Lower lobe of right lung (tissue), 2 donors: Measurements from ENCODE around the gene SEMA5A. TPM values are rescaled to one million over a fixed set of nuclear protein-coding genes. Genes with fewer than 3 reads are reported as not detected.
A peak's percentile ranks its signal among the peaks of the same experiment; 100 is the strongest.

Experiments used
- ATAC-seq, 2 donors: fragments of 200-7000 bp; cut with Tn5 transposase; one replicate each; pipeline ENCODE4 v1.9.1; 2020 to 2022; ENCODE audit warnings: mild to moderate bottlenecking in 2 of 2, moderate library complexity in 2 of 2
- DNase-seq: peaks from one replicate; pipeline ENCODE4 v3.0.0-alpha.2; 2020
- H3K27ac ChIP-seq: fragments of 200-600 bp; one replicate; pipeline ENCODE4 v1.8.0; 2022
- H3K27me3 ChIP-seq: fragments of 200-600 bp; one replicate; pipeline ENCODE4 v1.8.0; 2022; ENCODE audit warnings: low read depth
- H3K36me3 ChIP-seq: fragments of 200-600 bp; one replicate; pipeline ENCODE4 v1.8.0; 2022; ENCODE audit warnings: mild to moderate bottlenecking
- H3K4me1 ChIP-seq: fragments of 200-600 bp; one replicate; pipeline ENCODE4 v1.8.0; 2022
- H3K4me3 ChIP-seq: fragments of 200-600 bp; one replicate; pipeline ENCODE4 v1.8.0; 2022; ENCODE audit warnings: mild to moderate bottlenecking
- H3K9me3 ChIP-seq: fragments of 200-600 bp; one replicate; pipeline ENCODE4 v1.8.0; 2022
- intact Hi-C: fragments of 100-400 bp; cut with DNase I; formaldehyde crosslinking; loops from one replicate; pipeline ENCODE4 v1.11.0; 2022
- total RNA-seq: library from RNA; stranded (reverse); fragmentation: NEBNext Ultra II Directional; extraction: Animal tissue kit (Norgen Biotek cat#: 25700); gene quantifications from one replicate; pipeline ENCODE4 v1.2.1, GENCODE V29; 2021
- TF ChIP-seq, protein P1 (sequence below): fragments of 200-600 bp; IDR thresholded peaks from one replicate; pipeline ENCODE4 v1.8.0; 2022; ENCODE audit warnings: antibody characterized with exemption, mild to moderate bottlenecking
- donor health status: DM: no; HTN: yes; CAD: no; lungs with severe emphysema.

The SEMA5A gene
- total RNA-seq, 1 donor from 2014 or later: 29.3 TPM

DNA sequence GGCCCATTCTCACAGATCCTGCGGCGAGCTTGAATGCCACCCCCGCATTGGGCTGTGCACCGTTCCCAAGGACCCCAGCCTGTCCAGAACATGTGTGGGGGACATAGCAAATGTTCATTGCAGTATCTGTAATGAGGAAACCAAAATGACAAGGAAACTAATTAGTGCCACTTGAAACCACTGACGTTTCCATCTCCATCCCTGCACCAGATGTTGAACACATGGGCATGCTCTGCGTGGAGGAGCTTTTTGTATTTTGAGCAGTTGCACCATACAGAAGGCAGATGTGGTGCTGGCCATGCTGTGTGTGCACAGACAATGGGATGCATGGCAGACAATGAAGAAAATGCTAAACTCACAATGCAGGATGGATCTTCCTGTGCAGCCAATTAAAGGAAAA lies 437.7 kb downstream of the SEMA5A start:
- no peaks in the 10 kb centered on the region for H3K36me3 ChIP-seq
- no peak for DNase-seq
- H3K9me3 ChIP-seq: no peaks in the 10 kb centered on the region
- intact Hi-C loops: no loop called here
- no peak overlapping the region for H3K27ac ChIP-seq
- H3K4me3 ChIP-seq: no peak overlapping the region
- TF ChIP-seq, protein P1, sequence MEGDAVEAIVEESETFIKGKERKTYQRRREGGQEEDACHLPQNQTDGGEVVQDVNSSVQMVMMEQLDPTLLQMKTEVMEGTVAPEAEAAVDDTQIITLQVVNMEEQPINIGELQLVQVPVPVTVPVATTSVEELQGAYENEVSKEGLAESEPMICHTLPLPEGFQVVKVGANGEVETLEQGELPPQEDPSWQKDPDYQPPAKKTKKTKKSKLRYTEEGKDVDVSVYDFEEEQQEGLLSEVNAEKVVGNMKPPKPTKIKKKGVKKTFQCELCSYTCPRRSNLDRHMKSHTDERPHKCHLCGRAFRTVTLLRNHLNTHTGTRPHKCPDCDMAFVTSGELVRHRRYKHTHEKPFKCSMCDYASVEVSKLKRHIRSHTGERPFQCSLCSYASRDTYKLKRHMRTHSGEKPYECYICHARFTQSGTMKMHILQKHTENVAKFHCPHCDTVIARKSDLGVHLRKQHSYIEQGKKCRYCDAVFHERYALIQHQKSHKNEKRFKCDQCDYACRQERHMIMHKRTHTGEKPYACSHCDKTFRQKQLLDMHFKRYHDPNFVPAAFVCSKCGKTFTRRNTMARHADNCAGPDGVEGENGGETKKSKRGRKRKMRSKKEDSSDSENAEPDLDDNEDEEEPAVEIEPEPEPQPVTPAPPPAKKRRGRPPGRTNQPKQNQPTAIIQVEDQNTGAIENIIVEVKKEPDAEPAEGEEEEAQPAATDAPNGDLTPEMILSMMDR: no peak
- H3K4me1 ChIP-seq: no peaks in the 10 kb centered on the region
- no peak for ATAC-seq
- H3K27me3 ChIP-seq: no peaks in the 10 kb centered on the region

DNA sequence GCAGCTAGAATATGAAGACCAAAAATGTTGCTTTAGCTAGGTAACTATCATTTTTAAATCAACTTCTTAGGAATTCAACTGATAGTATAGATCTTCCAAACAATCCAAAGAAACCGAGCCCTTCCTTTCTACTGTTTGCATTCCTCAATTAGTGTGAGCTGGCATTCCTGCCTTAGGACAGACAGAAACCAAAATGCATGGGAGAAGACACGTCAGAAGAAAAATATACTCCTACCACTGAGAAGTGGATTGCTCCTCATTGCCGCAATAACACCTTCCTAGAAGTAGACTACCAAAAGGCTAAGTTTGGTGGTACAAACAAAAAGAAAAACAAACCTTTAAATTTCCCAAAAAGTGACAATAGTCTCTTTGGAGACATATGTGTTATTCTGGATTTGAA lies 440.0 kb downstream of the SEMA5A start:
- no peaks in the 10 kb centered on the region for H3K4me1 ChIP-seq
- H3K9me3 ChIP-seq: no peaks in the 10 kb centered on the region
- no peak overlapping the region for H3K4me3 ChIP-seq
- no peaks in the 10 kb centered on the region for H3K27me3 ChIP-seq
- ATAC-seq (no peak), DNase-seq (no peak)
- no peak overlapping the region for H3K27ac ChIP-seq
- intact Hi-C loops: no loop called here
- TF ChIP-seq, protein P1: no peak
- H3K36me3 ChIP-seq: no peaks in the 10 kb centered on the region

DNA sequence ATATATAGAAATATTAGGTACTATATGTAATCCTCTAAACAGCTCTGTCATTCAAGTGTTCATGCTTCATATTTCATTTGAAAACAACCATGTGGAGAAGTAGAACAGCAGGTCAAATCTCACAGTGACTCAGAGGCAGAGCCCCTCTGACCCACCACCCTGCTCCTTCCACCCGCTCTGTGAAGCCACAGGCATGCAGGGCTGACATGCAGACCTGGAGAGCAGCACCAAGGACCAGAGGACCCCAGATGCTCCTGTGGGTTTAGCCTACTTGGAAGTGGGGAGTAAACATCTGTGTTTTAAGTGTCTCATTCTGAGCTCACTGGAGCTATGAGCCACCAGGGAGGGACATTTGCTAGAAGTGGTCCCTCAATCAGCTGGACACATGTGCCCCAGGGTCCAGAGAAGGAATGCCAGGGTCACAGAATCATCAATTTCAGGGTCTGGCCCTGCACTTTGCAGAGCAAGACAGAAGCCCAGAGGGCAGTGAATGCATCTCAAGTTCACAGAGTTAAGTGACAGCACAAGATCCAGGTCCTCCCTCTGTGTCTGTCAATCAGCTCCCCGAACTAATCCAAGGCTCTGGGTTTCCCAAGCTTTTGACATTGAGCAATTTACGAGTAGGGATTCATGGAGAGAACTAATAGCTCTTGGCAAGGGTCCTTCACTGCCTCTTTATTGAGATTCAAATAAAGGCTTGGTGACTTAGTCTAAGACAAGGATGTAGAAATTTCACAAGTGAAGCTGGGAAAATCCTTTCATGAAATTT lies 441.1 kb downstream of the SEMA5A start:
- H3K9me3 ChIP-seq: no peaks in the 10 kb centered on the region
- ATAC-seq (peak in 1 of 2 donors; percentile 54), DNase-seq (no peak)
- H3K36me3 ChIP-seq: no peaks in the 10 kb centered on the region
- intact Hi-C loops: no loop called here
- H3K4me1 ChIP-seq: no peaks in the 10 kb centered on the region
- H3K4me3 ChIP-seq: no peak overlapping the region
- no peak overlapping the region for H3K27ac ChIP-seq
- TF ChIP-seq, protein P1: no peak
- H3K27me3 ChIP-seq: no peaks in the 10 kb centered on the region

DNA sequence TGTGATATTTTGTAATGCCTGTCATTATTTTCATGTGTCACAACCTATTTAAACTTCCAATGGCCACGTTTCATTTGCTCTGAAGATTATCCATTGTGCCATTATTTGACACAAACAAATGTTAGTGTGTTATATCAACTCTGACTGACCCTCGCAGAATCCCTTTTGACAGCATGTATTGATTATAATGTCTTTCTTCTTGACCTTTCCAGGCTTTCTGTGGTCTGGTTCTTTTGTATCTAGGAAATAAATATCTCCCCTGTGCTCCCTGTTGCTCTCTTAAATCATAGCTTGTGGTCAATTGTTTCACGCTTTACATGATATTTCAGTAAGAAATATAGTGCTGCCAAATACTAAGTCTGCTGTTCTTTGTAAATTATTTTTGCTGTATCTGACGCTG lies 442.6 kb downstream of the SEMA5A start:
- intact Hi-C loops: no loop called here
- Histone ChIP-seq H3K4me3 (no peak overlapping the region), H3K4me1 (no peaks in the 10 kb centered on the region), H3K27me3 (no peaks in the 10 kb centered on the region), H3K27ac (no peak overlapping the region), H3K9me3 (no peaks in the 10 kb centered on the region), H3K36me3 (no peaks in the 10 kb centered on the region)
- TF ChIP-seq, protein P1: no peak
- no peak for ATAC-seq
- DNase-seq: no peak

DNA sequence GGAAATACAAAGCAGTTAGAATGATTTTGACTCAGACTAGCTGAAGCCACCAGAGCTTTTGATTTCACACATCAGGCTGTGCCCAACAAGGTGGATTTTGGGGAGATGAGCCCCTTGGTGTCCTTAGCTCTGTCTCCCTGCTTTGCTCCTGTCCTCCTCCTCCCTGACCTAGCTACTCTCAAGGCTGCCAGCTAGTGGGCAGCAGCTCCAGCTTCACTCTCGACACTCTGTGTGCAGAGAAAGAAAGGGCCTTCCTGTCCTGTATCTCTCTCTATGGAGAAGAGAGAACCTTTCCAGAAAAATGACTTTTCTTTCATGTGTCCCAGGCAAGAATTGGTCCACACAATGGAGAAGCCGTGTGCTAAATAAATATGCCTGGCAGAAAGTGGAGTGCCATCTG lies 446.2 kb downstream of the SEMA5A start:
- no peak for ATAC-seq
- DNase-seq: no peak
- H3K4me3 ChIP-seq: no peak overlapping the region
- H3K4me1 ChIP-seq: no peaks in the 10 kb centered on the region
- no peaks in the 10 kb centered on the region for H3K36me3 ChIP-seq
- no peak overlapping the region for H3K27ac ChIP-seq
- TF ChIP-seq, protein P1: no peak
- intact Hi-C loops: no loop called here
- no peaks in the 10 kb centered on the region for H3K27me3 ChIP-seq
- H3K9me3 ChIP-seq: no peaks in the 10 kb centered on the region
